HL-60/S4 (cell line): ENCODE results near the gene OR2T29.
"Not testable (repeated sequence)": the region's sequence is repeated elsewhere in the genome, so short reads cannot be mapped to it uniquely, and the experiment has no call there.

Experiments used
- in situ Hi-C: fragments of 300-500 bp; cut with MboI; formaldehyde crosslinking; loops from 2 replicates; pipeline ENCODE4 v1.14.3; 2022; ENCODE audit warnings: low sequenced_read_pairs

Gene OR2T29

GRCh38 chr1:248562672-248563071 lies at the start of gene OR2T29:
TSS of gene OR2T29 (minus strand) at chr1:248562772. CDS start at chr1:248559491, 3,281 bp downstream.
- in situ Hi-C loops, result not testable (repeated sequence)

- in situ Hi-C loops, result no loop called here
These were observed 49.4 kb upstream of the OR2T29 start for GRCh38 chr1:248611883-248612414.

GRCh38 chr1:248610301-248610700 lies 47.7 kb upstream of the OR2T29 start:
- in situ Hi-C loops, result no loop called here

GRCh38 chr1:248599396-248599795 lies 36.8 kb upstream of the OR2T29 start:
- in situ Hi-C loops, result no loop called here

GRCh38 chr1:248597589-248597988 lies 35.0 kb upstream of the OR2T29 start, which contains the start of gene OR2T10:
TSS of gene OR2T10 (minus strand) at chr1:248597700. CDS start at chr1:248593768, 3,932 bp downstream.
- in situ Hi-C loops, result no loop called here

GRCh38 chr1:248596615-248597014 lies 34.0 kb upstream of the OR2T29 start:
- in situ Hi-C loops, result no loop called here

GRCh38 chr1:248593226-248593625 lies 30.7 kb upstream of the OR2T29 start:
- in situ Hi-C loops, result no loop called here

GRCh38 chr1:248592655-248593054 lies 30.1 kb upstream of the OR2T29 start:
- in situ Hi-C loops, result no loop called here

- in situ Hi-C loops, result no loop called here
These were observed 27.5 kb upstream of the OR2T29 start for GRCh38 chr1:248590055-248590454.

GRCh38 chr1:248589334-248589733 lies 26.8 kb upstream of the OR2T29 start:
- in situ Hi-C loops, result no loop called here

GRCh38 chr1:248585266-248585665 lies 22.7 kb upstream of the OR2T29 start:
- in situ Hi-C loops, result no loop called here

- in situ Hi-C loops, result no loop called here
These were observed 13.8 kb upstream of the OR2T29 start for GRCh38 chr1:248576260-248576980.

- in situ Hi-C loops, result not testable (repeated sequence)
These were observed 12.1 kb upstream of the OR2T29 start, which contains the start of gene OR2T34 for GRCh38 chr1:248574657-248575056. TSS of gene OR2T34 (minus strand) at chr1:248574757. CDS start at chr1:248574757, 0 bp downstream.

GRCh38 chr1:248573856-248574255 lies 11.3 kb upstream of the OR2T29 start:
- in situ Hi-C loops, result not testable (repeated sequence)

- in situ Hi-C loops, result not testable (repeated sequence)
These were observed 9.5 kb upstream of the OR2T29 start for GRCh38 chr1:248572049-248572448.

GRCh38 chr1:248570811-248571210 lies 8.2 kb upstream of the OR2T29 start:
- in situ Hi-C loops, result not testable (repeated sequence)

- in situ Hi-C loops, result not testable (repeated sequence)
These were observed 6.5 kb upstream of the OR2T29 start for GRCh38 chr1:248569049-248569448.

- in situ Hi-C loops, result not testable (repeated sequence)
These were observed 3.2 kb upstream of the OR2T29 start for GRCh38 chr1:248565530-248566373.

- in situ Hi-C loops, result not testable (repeated sequence)
These were observed 11.5 kb downstream of the OR2T29 start for GRCh38 chr1:248551027-248551426.

GRCh38 chr1:248547383-248547782 lies 15.2 kb downstream of the OR2T29 start:
- in situ Hi-C loops, result not testable (repeated sequence)

GRCh38 chr1:248537449-248537848 lies 25.1 kb downstream of the OR2T29 start:
- in situ Hi-C loops, result not testable (repeated sequence)
